ENCODE measurements around the gene HCAR3.

- no peak for TF ChIP-seq EZH2 (IDR thresholded peaks at IDR 0.05; ENCODE audit: insufficient read depth, poor library complexity, severe bottlenecking)
- 0 out of 2 replicates have a peak, but pooled peaks have one; percentile 39 for TF ChIP-seq EZH2phosphoT487 (IDR thresholded peaks at IDR 0.05; ENCODE audit: insufficient read depth, low read depth)
Observed at GRCh38 chr12:122681814-122682213, 34.8 kb downstream of the HCAR3 start.
